Panc1 (cell line): ENCODE data around the gene PRLHR. TPM values are rescaled to one million over a fixed set of nuclear protein-coding genes. Genes with fewer than 3 reads are reported as not detected.

Experiments
- ATAC-seq: fragments of 200-7000 bp; cut with Tn5 transposase; 2 replicates; pipeline ENCODE4 v1.9.1; 2020; ENCODE audit warnings: mild to moderate bottlenecking, moderate library complexity
- BruUV-seq: library from RNA; stranded (reverse); fragments of 400-500 nt; replicated peaks from 2 replicates; lab custom pipeline; 2021; lab: Mats Ljungman, UMichigan
- CTCF ChIA-PET: fragments of 300-600 bp; sonication (Branson Sonifier 250); formaldehyde crosslinking; loops from one replicate; lab custom pipeline; 2022; ENCODE audit warnings: antibody characterized with exemption; lab: Charles Lee
- POLR2A ChIA-PET: fragments of 300-600 bp; sonication (Branson Sonifier 250); formaldehyde crosslinking; loops from one replicate; lab custom pipeline; 2022; ENCODE audit warnings: antibody characterized with exemption; lab: Charles Lee
- DNase-seq: peaks from one replicate; pipeline ENCODE4 v3.0.0-alpha.2; 2010; ENCODE audit warnings: low read depth, low spot score
- H3K27ac ChIP-seq: 2 replicates; pipeline ENCODE4 v1.5.1; 2011; ENCODE audit warnings: mild to moderate bottlenecking, low read length, inconsistent platforms
- H3K27me3 ChIP-seq: fragments of 200-500 bp; sonication (Bioruptor generic); 2 replicates; pipeline ENCODE4 v1.6.0; 2014; ENCODE audit warnings: low read length, inconsistent platforms; ENCODE audit not compliant: control insufficient read depth, insufficient read depth
- H3K36me3 ChIP-seq: fragments of 200-500 bp; sonication (Bioruptor generic); 2 replicates; pipeline ENCODE4 v1.5.1; 2014; ENCODE audit warnings: inconsistent platforms, mild to moderate bottlenecking, low read length, moderate library complexity; ENCODE audit not compliant: control insufficient read depth, insufficient read depth
- H3K4me1 ChIP-seq: 2 replicates; pipeline ENCODE4 v1.5.1; 2011; ENCODE audit warnings: inconsistent platforms, mild to moderate bottlenecking, low read length, moderate library complexity; ENCODE audit not compliant: control insufficient read depth, insufficient read depth
- H3K4me3 ChIP-seq, 2 experiments: 2 replicates each; pipeline ENCODE4 v1.5.1; 2011 to 2012; ENCODE audit warnings: low read depth in 2 of 2, low read length in 2 of 2, mild to moderate bottlenecking in 2 of 2, inconsistent platforms in 1 of 2, moderate library complexity in 1 of 2
- H3K9me3 ChIP-seq: fragments of 200-500 bp; sonication (Bioruptor generic); 2 replicates; pipeline ENCODE4 v1.5.1; 2014; ENCODE audit warnings: low read depth, mild to moderate bottlenecking, inconsistent platforms, low read length, moderate library complexity; ENCODE audit not compliant: control insufficient read depth, insufficient read depth
- CTCF ChIP-seq: fragments of 450-650 bp; IDR thresholded peaks from 2 replicates; pipeline ENCODE4 v1.5.1; 2017; ENCODE audit warnings: mild to moderate bottlenecking
- POLR2AphosphoS5 ChIP-seq: IDR thresholded peaks from 2 replicates; pipeline ENCODE4 v1.6.1; 2012; ENCODE audit warnings: mild to moderate bottlenecking, low read depth, low read length, moderate library complexity
- REST ChIP-seq, 2 experiments: IDR thresholded peaks; 2 replicates each; pipeline ENCODE4 v1.6.1; 2011 to 2012; ENCODE audit warnings: low read depth in 2 of 2, control low read depth in 1 of 2, low read length in 1 of 2, mild to moderate bottlenecking in 1 of 2, moderate library complexity in 1 of 2; ENCODE audit not compliant: insufficient read depth in 1 of 2
- SIN3A ChIP-seq: IDR thresholded peaks from 2 replicates; pipeline ENCODE4 v1.6.1; 2012; ENCODE audit warnings: low read depth, mild to moderate bottlenecking, low read length, moderate library complexity, borderline replicate concordance; ENCODE audit not compliant: insufficient read depth
- TCF7L2 ChIP-seq: IDR thresholded peaks from 2 replicates; pipeline ENCODE4 v1.6.1; 2011; ENCODE audit warnings: mild to moderate bottlenecking, low read depth, low read length, inconsistent platforms
- in situ Hi-C: cut with HindIII; loops from 2 replicates; pipeline ENCODE4 v1.10.0; 2016; ENCODE audit warnings: low sequenced_read_pairs, low pct_unique_long_range_greater_than_20kb
- intact Hi-C: fragments of 100-400 bp; cut with micrococcal nuclease; formaldehyde crosslinking; loops from one replicate; pipeline ENCODE4 v1.10.0; 2022; ENCODE audit not compliant: unreplicated experiment
- total RNA-seq: library from RNA; stranded (reverse); gene quantifications from one replicate; pipeline ENCODE4 v1.2.1, GENCODE V29; 2021; ENCODE audit not compliant: unreplicated experiment

PRLHR gene
- total RNA-seq, 1 experiment from 2014 or later = not detected

GRCh38 chr10:118629211-118629610, 33.8 kb upstream of the PRLHR start:
- POLR2A ChIA-PET = no interaction called here
- TF ChIP-seq POLR2AphosphoS5 = no peak
- no peak for TF ChIP-seq TCF7L2
- no peak for TF ChIP-seq SIN3A
- TF ChIP-seq REST (IDR thresholded peaks at IDR 0.05; ENCODE audit: insufficient read depth in 1 of 2, low read depth in 2 of 2, low read length in 1 of 2) = no peak
- TF ChIP-seq CTCF = no peak
- in situ Hi-C loops = no loop called here
- BruUV-seq = no TSS peak
- ATAC-seq = no peak
- Histone ChIP-seq H3K36me3 (no peaks in the 10 kb centered on the region), H3K4me1 (no peaks in the 10 kb centered on the region), H3K27me3 (peaks cover 8% of the 10 kb centered on the region; the same call in 1 of the 2 replicates), H3K4me3 (no peak overlapping the region), H3K27ac (no peak overlapping the region), H3K9me3 (no peaks in the 10 kb centered on the region)
- intact Hi-C loops = no loop called here
- CTCF ChIA-PET = no interaction called here
- no peak for DNase-seq

GRCh38 chr10:118628397-118628796, 32.9 kb upstream of the PRLHR start:
- in situ Hi-C loops (no loop called here), intact Hi-C loops (no loop called here)
- peaks cover 6% of the 10 kb centered on the region; the same call in 1 of the 2 replicates for H3K27me3 ChIP-seq
- no peaks in the 10 kb centered on the region for H3K4me1 ChIP-seq
- H3K9me3 ChIP-seq = no peaks in the 10 kb centered on the region
- ChIA-PET CTCF (no interaction called here), POLR2A (no interaction called here)
- ATAC-seq (no peak), DNase-seq (no peak)
- BruUV-seq = no TSS peak
- no peaks in the 10 kb centered on the region for H3K36me3 ChIP-seq
- no peak for TF ChIP-seq TCF7L2
- TF ChIP-seq POLR2AphosphoS5 = no peak
- TF ChIP-seq SIN3A = no peak
- no peak for TF ChIP-seq CTCF
- TF ChIP-seq REST (IDR thresholded peaks at IDR 0.05; ENCODE audit: insufficient read depth in 1 of 2, low read depth in 2 of 2, low read length in 1 of 2) = no peak
- no peak overlapping the region for H3K4me3 ChIP-seq
- H3K27ac ChIP-seq = no peak overlapping the region
